PFSK-1 (cell line): Measurements from ENCODE around the gene MS4A4A.

ENCODE experiments used
- POLR2AphosphoS5 ChIP-seq: IDR thresholded peaks from 2 replicates; pipeline ENCODE4 v1.6.1; 2012; ENCODE audit warnings: low read depth, mild to moderate bottlenecking, control low read depth, low read length, moderate library complexity
- TF ChIP-seq, protein P1 (sequence below), 2 experiments: IDR thresholded peaks; 2 replicates each; pipeline versions ENCODE4 v1.6.1 to v1.8.0; 2011 to 2012; ENCODE audit warnings: low read depth in 2 of 2, low read length in 2 of 2, control low read depth in 1 of 2, inconsistent platforms in 1 of 2, mild to moderate bottlenecking in 1 of 2, moderate library complexity in 1 of 2; ENCODE audit not compliant: insufficient read depth in 1 of 2

DNA sequence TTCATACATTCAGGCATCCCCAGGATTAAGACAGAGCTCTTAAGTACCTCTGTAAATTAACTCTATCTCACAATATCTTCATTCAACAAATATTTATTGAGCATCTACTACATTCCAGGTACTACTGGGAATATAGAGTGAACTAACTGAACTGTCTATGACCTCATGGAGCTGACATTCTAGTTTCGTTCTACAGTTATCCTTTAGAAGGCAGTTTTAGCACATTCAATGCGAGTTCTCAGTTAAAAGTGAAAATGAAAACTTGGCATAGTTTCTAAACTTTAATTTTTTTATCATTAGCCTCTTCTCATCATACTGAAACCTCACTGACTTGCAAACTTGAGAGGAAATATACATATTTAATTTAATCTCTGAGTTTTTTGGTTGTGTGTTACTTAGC lies 35.9 kb downstream of the MS4A4A start:
- TF ChIP-seq, protein P1, sequence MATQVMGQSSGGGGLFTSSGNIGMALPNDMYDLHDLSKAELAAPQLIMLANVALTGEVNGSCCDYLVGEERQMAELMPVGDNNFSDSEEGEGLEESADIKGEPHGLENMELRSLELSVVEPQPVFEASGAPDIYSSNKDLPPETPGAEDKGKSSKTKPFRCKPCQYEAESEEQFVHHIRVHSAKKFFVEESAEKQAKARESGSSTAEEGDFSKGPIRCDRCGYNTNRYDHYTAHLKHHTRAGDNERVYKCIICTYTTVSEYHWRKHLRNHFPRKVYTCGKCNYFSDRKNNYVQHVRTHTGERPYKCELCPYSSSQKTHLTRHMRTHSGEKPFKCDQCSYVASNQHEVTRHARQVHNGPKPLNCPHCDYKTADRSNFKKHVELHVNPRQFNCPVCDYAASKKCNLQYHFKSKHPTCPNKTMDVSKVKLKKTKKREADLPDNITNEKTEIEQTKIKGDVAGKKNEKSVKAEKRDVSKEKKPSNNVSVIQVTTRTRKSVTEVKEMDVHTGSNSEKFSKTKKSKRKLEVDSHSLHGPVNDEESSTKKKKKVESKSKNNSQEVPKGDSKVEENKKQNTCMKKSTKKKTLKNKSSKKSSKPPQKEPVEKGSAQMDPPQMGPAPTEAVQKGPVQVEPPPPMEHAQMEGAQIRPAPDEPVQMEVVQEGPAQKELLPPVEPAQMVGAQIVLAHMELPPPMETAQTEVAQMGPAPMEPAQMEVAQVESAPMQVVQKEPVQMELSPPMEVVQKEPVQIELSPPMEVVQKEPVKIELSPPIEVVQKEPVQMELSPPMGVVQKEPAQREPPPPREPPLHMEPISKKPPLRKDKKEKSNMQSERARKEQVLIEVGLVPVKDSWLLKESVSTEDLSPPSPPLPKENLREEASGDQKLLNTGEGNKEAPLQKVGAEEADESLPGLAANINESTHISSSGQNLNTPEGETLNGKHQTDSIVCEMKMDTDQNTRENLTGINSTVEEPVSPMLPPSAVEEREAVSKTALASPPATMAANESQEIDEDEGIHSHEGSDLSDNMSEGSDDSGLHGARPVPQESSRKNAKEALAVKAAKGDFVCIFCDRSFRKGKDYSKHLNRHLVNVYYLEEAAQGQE (IDR thresholded peaks at IDR 0.05; ENCODE audit: insufficient read depth in 1 of 2, low read depth in 2 of 2, low read length in 2 of 2): no peak
- no peak for TF ChIP-seq POLR2AphosphoS5
